K562 (cell line): ENCODE results near the gene C1orf167. TPM values are rescaled to one million over a fixed set of nuclear protein-coding genes. Genes with fewer than 3 reads are reported as not detected.
A peak's percentile ranks its signal among the peaks of the same experiment; 100 is the strongest.

Experiments used
- ARID2 ChIP-seq: fragments of 450-650 bp; IDR thresholded peaks from 2 replicates; pipeline ENCODE4 v1.6.1; 2017; ENCODE audit warnings: antibody characterized with exemption, mild to moderate bottlenecking
- ARID3B ChIP-seq: fragments of 250-450 bp; sonication (Bioruptor Pico); IDR thresholded peaks from 2 replicates; pipeline ENCODE4 v1.4.0; 2020; ENCODE audit warnings: borderline replicate concordance
- FOXM1 ChIP-seq, 2 experiments: fragments of 450-650 bp in 1 of 2; sonication (generic) in 1 of 2; formaldehyde crosslinking in 1 of 2; IDR thresholded peaks; 2 replicates each; pipeline versions ENCODE4 v1.6.1 to v1.9.0; 2017 to 2022; ENCODE audit warnings: low read depth in 2 of 2, mild to moderate bottlenecking in 2 of 2, missing genetic modification reagents in 1 of 2, moderate library complexity in 1 of 2
- FOXO4 ChIP-seq: fragments of 450-650 bp; formaldehyde crosslinking; IDR thresholded peaks from 2 replicates; pipeline ENCODE4 v1.4.0; 2020; ENCODE audit warnings: mild to moderate bottlenecking, moderate library complexity
- MGA ChIP-seq: fragments of 450-650 bp; IDR thresholded peaks from 2 replicates; pipeline ENCODE4 v1.6.1; 2016; ENCODE audit warnings: mild to moderate bottlenecking, moderate library complexity
- MTA1 ChIP-seq: fragments of 450-650 bp; IDR thresholded peaks from 2 replicates; pipeline ENCODE4 v1.6.1; 2017; ENCODE audit warnings: borderline replicate concordance
- RBM22 ChIP-seq: fragments of 200-400 bp; formaldehyde crosslinking; IDR thresholded peaks from 2 replicates; pipeline ENCODE4 v1.6.1; 2018; ENCODE audit warnings: low read length, low read depth; ENCODE audit not compliant: poor library complexity, severe bottlenecking
- TBL1XR1 ChIP-seq, 2 experiments: IDR thresholded peaks; 2 replicates each; pipeline ENCODE4 v1.6.1; 2012; ENCODE audit warnings: improper control_type of control experiment in 2 of 2, low read length in 2 of 2, mild to moderate bottlenecking in 1 of 2
- polyA plus RNA-seq, 8 experiments: library from polyadenylated mRNA; depleted of rRNA in 4 of 8; stranded (reverse) in 5 of 8; unstranded in 3 of 8; fragments of >200 nt; fragmentation: Nextera tagmentation in 2 of 8; fragmentation: Illumina TruSeq in 1 of 8; extraction: Ambion mirVana in 2 of 8; extraction: Trizol in 1 of 8; gene quantifications; 2 replicates each; pipeline versions ENCODE4 v1.2.1 to v1.2.3, GENCODE V29; 2011 to 2014; ENCODE audit warnings: inconsistent platforms in 1 of 8, missing spikeins in 1 of 8
- total RNA-seq, 7 experiments: library from RNA; depleted of rRNA in 6 of 7; stranded (reverse); fragments of >200 nt in 6 of 7; fragmentation: Illumina TruSeq in 2 of 7; extraction: Trizol in 2 of 7; gene quantifications; 2 replicates each; pipeline versions ENCODE4 v1.2.1 to v1.2.3, GENCODE V29; 2011 to 2021; ENCODE audit warnings: low replicate concordance in 1 of 7

C1orf167 gene
- total and polyA plus RNA-seq, 9 of the 15 experiments (the other 6 are each of a cell fraction or from before 2014, with no cell fraction given) = 0.22 to 0.86 (median 0.31) TPM; not detected in 2

DNA sequence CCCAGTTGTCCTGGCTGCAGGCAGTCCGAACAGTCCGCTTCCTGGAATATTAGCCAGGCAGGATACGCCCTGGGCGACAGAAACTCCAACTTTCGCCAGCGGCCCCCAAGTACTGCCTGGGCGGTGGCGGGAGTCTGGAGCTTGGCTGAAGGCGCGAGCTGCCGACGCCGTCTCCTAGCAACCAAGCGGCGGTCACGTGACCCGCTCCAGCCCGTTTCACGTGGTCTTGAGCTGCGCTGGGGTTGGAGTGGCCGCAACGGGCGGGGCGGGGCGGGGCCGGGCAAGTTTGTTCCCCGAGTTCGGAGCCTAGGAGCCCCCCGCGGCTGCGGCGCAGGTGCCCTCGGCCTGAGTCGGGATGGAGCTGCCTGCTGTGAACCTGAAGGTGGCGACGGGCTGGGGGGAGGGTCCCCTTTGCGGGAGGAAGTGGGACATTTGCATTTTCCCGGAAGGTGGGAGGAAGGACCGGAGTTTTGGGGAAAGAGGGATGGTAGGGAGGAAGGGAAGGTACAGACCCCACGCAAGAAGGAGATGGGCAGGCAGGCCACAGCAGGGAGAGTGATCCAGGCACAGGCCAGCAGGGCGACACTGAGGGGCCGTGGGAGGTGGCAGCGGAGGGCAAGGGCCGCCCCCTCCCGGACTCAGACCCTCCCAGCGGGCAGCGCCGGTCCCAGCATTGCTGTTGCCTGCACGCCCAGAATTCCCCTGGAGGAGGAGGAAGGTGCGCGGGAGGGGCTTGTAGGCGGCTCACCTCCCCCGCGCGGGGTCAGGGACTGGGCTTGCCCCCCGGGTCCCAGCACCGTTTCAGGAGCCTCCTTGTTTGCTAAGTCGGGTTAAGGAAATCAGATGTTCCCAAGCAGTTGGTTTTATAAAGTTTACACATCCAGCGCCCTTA lies 25.9 kb upstream of the C1orf167 start, which contains the start of gene AGTRAP (continued):
- TF ChIP-seq MGA (peak; percentile 66), ARID2 (no peak), RBM22 (peak; percentile 90), ARID3B (no peak), MTA1 (no peak), FOXO4 (0 out of 2 replicates have a peak, but pooled peaks have one; percentile 32), FOXM1 (IDR thresholded peaks at IDR 0.05; ENCODE audit: low read depth) (no peak), FOXM1 (CRISPR knock-in tag; IDR thresholded peaks at IDR 0.05; ENCODE audit: low read depth) (peak; percentile 61; the same call in 1 of the 2 replicates), TBL1XR1 (IDR thresholded peaks at IDR 0.05; ENCODE audit: low read length in 2 of 2) (peak; percentile 2 to 46; a peak in 2 of 4 replicates)
